Activated T-helper 2 cell treated with anti-CD3 and anti-CD28 coated beads, Interferon-gamma antibody, Interleukin-2, Interleukin-4, amounts not matched to agents 10 μg/mL and 5 μg/mL and 100 μg/mL, durations not matched to agents 14 hours and 24 hours and 36 hours (primary cell): ENCODE data around the gene RTN4RL1. TPM values are rescaled to one million over a fixed set of nuclear protein-coding genes. Genes with fewer than 3 reads are reported as not detected.

Source experiments
- DNase-seq: peaks from one replicate; pipeline ENCODE4 v3.0.0; 2021; ENCODE audit warnings: low spot score
- H3K27ac Mint-ChIP-seq: one replicate; pipeline ENCODE4 v1.8.0; 2021; ENCODE audit warnings: mixed read lengths
- H3K27me3 Mint-ChIP-seq: one replicate; pipeline ENCODE4 v1.8.0; 2021; ENCODE audit warnings: low read depth, mixed read lengths
- H3K36me3 Mint-ChIP-seq: one replicate; pipeline ENCODE4 v1.8.0; 2021; ENCODE audit warnings: low read depth, mixed read lengths
- H3K4me1 Mint-ChIP-seq: one replicate; pipeline ENCODE4 v1.8.0; 2021; ENCODE audit warnings: low read depth, mixed read lengths
- H3K4me3 Mint-ChIP-seq: one replicate; pipeline ENCODE4 v1.8.0; 2021; ENCODE audit warnings: low read depth, mild to moderate bottlenecking, moderate library complexity, mixed read lengths
- H3K9me3 Mint-ChIP-seq: one replicate; pipeline ENCODE4 v1.8.0; 2021; ENCODE audit warnings: mixed read lengths
- intact Hi-C: fragments of 100-400 bp; cut with micrococcal nuclease; formaldehyde crosslinking; loops from one replicate; pipeline ENCODE4 v1.15.1; 2023
- total RNA-seq: library from RNA; stranded (reverse); gene quantifications from 2 replicates; pipeline ENCODE4 v1.2.3, GENCODE V29; 2022

Gene RTN4RL1
- total RNA-seq, 1 donor from 2014 or later = 0.25 TPM

GRCh38 chr17:1933875-1934715 lies 91.0 kb downstream of the RTN4RL1 start:
- Mint-ChIP-seq H3K36me3 (no peaks in the 10 kb centered on the region), H3K4me3 (no peak overlapping the region), H3K4me1 (no peaks in the 10 kb centered on the region), H3K9me3 (no peaks in the 10 kb centered on the region), H3K27me3 (peaks cover 5% of the 10 kb centered on the region), H3K27ac (no peak overlapping the region)
- no peak for DNase-seq
- intact Hi-C loops = no loop called here

- intact Hi-C loops = no loop called here
- Mint-ChIP-seq H3K36me3 (no peaks in the 10 kb centered on the region), H3K27ac (no peak overlapping the region), H3K4me1 (no peaks in the 10 kb centered on the region), H3K9me3 (no peaks in the 10 kb centered on the region), H3K4me3 (no peak overlapping the region), H3K27me3 (peaks cover 5% of the 10 kb centered on the region)
- DNase-seq = no peak
These were observed 93.1 kb downstream of the RTN4RL1 start for GRCh38 chr17:1931844-1932579.

- H3K4me1 Mint-ChIP-seq = no peaks in the 10 kb centered on the region
- H3K9me3 Mint-ChIP-seq = no peaks in the 10 kb centered on the region
- no peak overlapping the region for H3K4me3 Mint-ChIP-seq
- intact Hi-C loops = no loop called here
- no peak for DNase-seq
- H3K27ac Mint-ChIP-seq = no peak overlapping the region
- peaks cover 5% of the 10 kb centered on the region for H3K27me3 Mint-ChIP-seq
- no peaks in the 10 kb centered on the region for H3K36me3 Mint-ChIP-seq
These were observed 94.8 kb downstream of the RTN4RL1 start for GRCh38 chr17:1930337-1930645.

- Mint-ChIP-seq H3K9me3 (no peaks in the 10 kb centered on the region), H3K36me3 (no peaks in the 10 kb centered on the region), H3K27ac (no peak overlapping the region), H3K27me3 (peaks cover 5% of the 10 kb centered on the region), H3K4me1 (no peaks in the 10 kb centered on the region), H3K4me3 (no peak overlapping the region)
- intact Hi-C loops = no loop called here
- no peak for DNase-seq
These were observed 96.2 kb downstream of the RTN4RL1 start for GRCh38 chr17:1928976-1929375.

- intact Hi-C loops = no loop called here
- no peak overlapping the region for H3K4me3 Mint-ChIP-seq
- H3K36me3 Mint-ChIP-seq = no peaks in the 10 kb centered on the region
- no peaks in the 10 kb centered on the region for H3K9me3 Mint-ChIP-seq
- H3K27ac Mint-ChIP-seq = no peak overlapping the region
- no peak for DNase-seq
- H3K4me1 Mint-ChIP-seq = no peaks in the 10 kb centered on the region
- H3K27me3 Mint-ChIP-seq = peaks cover 2% of the 10 kb centered on the region
These were observed 104.2 kb downstream of the RTN4RL1 start for GRCh38 chr17:1920948-1921351.

- DNase-seq = no peak
- H3K4me3 Mint-ChIP-seq = no peak overlapping the region
- no peaks in the 10 kb centered on the region for H3K9me3 Mint-ChIP-seq
- H3K27ac Mint-ChIP-seq = no peak overlapping the region
- H3K27me3 Mint-ChIP-seq = peaks cover 6% of the 10 kb centered on the region
- no peaks in the 10 kb centered on the region for H3K4me1 Mint-ChIP-seq
- H3K36me3 Mint-ChIP-seq = no peaks in the 10 kb centered on the region
- intact Hi-C loops = no loop called here
These were observed 105.9 kb downstream of the RTN4RL1 start for GRCh38 chr17:1919201-1919600.

- Mint-ChIP-seq H3K4me3 (no peak overlapping the region), H3K4me1 (no peaks in the 10 kb centered on the region), H3K27ac (no peak overlapping the region), H3K27me3 (peaks cover 6% of the 10 kb centered on the region), H3K36me3 (no peaks in the 10 kb centered on the region), H3K9me3 (no peaks in the 10 kb centered on the region)
- intact Hi-C loops = no loop called here
- no peak for DNase-seq
These were observed 106.6 kb downstream of the RTN4RL1 start for GRCh38 chr17:1918346-1919162.

GRCh38 chr17:1916963-1917715 lies 108.0 kb downstream of the RTN4RL1 start:
- H3K9me3 Mint-ChIP-seq = no peaks in the 10 kb centered on the region
- intact Hi-C loops = no loop called here
- peaks cover 9% of the 10 kb centered on the region for H3K27me3 Mint-ChIP-seq
- no peaks in the 10 kb centered on the region for H3K4me1 Mint-ChIP-seq
- H3K27ac Mint-ChIP-seq = no peak overlapping the region
- H3K4me3 Mint-ChIP-seq = no peak overlapping the region
- no peaks in the 10 kb centered on the region for H3K36me3 Mint-ChIP-seq
- no peak for DNase-seq

- Mint-ChIP-seq H3K4me1 (no peaks in the 10 kb centered on the region), H3K27me3 (peaks cover 16% of the 10 kb centered on the region), H3K27ac (no peak overlapping the region), H3K36me3 (no peaks in the 10 kb centered on the region), H3K4me3 (no peak overlapping the region), H3K9me3 (no peaks in the 10 kb centered on the region)
- intact Hi-C loops = no loop called here
- DNase-seq = no peak
These were observed 108.8 kb downstream of the RTN4RL1 start for GRCh38 chr17:1916316-1916715.

GRCh38 chr17:1915889-1916288 lies 109.2 kb downstream of the RTN4RL1 start:
- no peaks in the 10 kb centered on the region for H3K4me1 Mint-ChIP-seq
- H3K4me3 Mint-ChIP-seq = no peak overlapping the region
- peaks cover 16% of the 10 kb centered on the region for H3K27me3 Mint-ChIP-seq
- no peaks in the 10 kb centered on the region for H3K9me3 Mint-ChIP-seq
- no peak for DNase-seq
- no peaks in the 10 kb centered on the region for H3K36me3 Mint-ChIP-seq
- intact Hi-C loops = no loop called here
- no peak overlapping the region for H3K27ac Mint-ChIP-seq

- intact Hi-C loops = no loop called here
- Mint-ChIP-seq H3K27me3 (peaks cover 24% of the 10 kb centered on the region), H3K4me3 (no peak overlapping the region), H3K27ac (no peak overlapping the region), H3K4me1 (no peaks in the 10 kb centered on the region), H3K36me3 (no peaks in the 10 kb centered on the region), H3K9me3 (no peaks in the 10 kb centered on the region)
- no peak for DNase-seq
These were observed 110.5 kb downstream of the RTN4RL1 start for GRCh38 chr17:1914661-1915083.

GRCh38 chr17:1913702-1914101 lies 111.4 kb downstream of the RTN4RL1 start:
- no peak overlapping the region for H3K27ac Mint-ChIP-seq
- peaks cover 2% of the 10 kb centered on the region for H3K4me1 Mint-ChIP-seq
- H3K27me3 Mint-ChIP-seq = peaks cover 31% of the 10 kb centered on the region

More at GRCh38 chr17:1913702-1914101, 111.4 kb downstream of the RTN4RL1 start:
- Mint-ChIP-seq H3K36me3 (no peaks in the 10 kb centered on the region), H3K9me3 (no peaks in the 10 kb centered on the region), H3K4me3 (no peak overlapping the region)
- intact Hi-C loops = no loop called here
- DNase-seq = no peak
